Kidney epithelial cell (primary cell): ENCODE measurements around the gene CNPY1. TPM values are rescaled to one million over a fixed set of nuclear protein-coding genes. Genes with fewer than 3 reads are reported as not detected.
A peak's percentile ranks its signal among the peaks of the same experiment; 100 is the strongest.

ENCODE experiments used
- DNase-seq: peaks from one replicate; pipeline ENCODE4 v3.0.0-alpha.2; 2010; ENCODE audit warnings: low read depth
- H3K27me3 ChIP-seq: 2 replicates; pipeline ENCODE4 v1.6.0; 2011; ENCODE audit warnings: low read length; ENCODE audit not compliant: control insufficient read depth, insufficient read depth
- H3K36me3 ChIP-seq: 2 replicates; pipeline ENCODE4 v1.5.1; 2011; ENCODE audit warnings: low read length; ENCODE audit not compliant: control insufficient read depth, insufficient read depth
- H3K4me3 ChIP-seq: 2 replicates; pipeline ENCODE4 v1.5.1; 2011; ENCODE audit warnings: low read depth, mild to moderate bottlenecking, control low read depth, low read length
- total RNA-seq: library from RNA; depleted of rRNA; stranded (reverse); fragments of >200 nt; gene quantifications from 2 replicates; pipeline ENCODE4 v1.2.3, GENCODE V29; 2015
- TF ChIP-seq, protein P1 (sequence below): IDR thresholded peaks from 2 replicates; pipeline ENCODE4 v1.5.1; 2011; ENCODE audit warnings: mild to moderate bottlenecking, moderate library complexity, low read length, control low read depth, inconsistent platforms; ENCODE audit not compliant: insufficient read depth, poor library complexity, severe bottlenecking

The CNPY1 gene
- total RNA-seq, 1 donor from 2014 or later = not detected

DNA sequence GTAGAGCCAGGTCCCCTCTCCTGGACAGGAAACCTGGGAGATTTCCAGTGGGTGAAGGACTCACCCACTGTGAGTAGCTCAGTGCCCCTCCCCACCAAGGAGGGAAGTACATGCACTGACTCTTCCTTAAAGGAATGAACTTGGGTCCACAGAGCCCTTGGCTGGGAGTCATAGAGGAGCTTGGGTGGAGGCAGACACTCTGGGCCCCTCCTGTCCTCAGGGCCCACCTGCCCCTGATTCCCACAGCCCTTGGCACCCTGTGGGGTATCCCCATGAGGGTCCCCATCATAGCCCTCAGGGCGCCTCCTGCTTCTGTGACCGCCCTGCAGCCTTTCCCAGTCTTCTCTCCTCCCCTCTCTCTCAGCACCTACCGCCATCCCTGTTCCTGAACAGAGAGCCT, 84.7 kb downstream of the CNPY1 start:
- DNase-seq = no peak
- H3K27me3 ChIP-seq = peaks cover 85% of the 10 kb centered on the region
- H3K36me3 ChIP-seq = no peaks in the 10 kb centered on the region
- H3K4me3 ChIP-seq = no peak overlapping the region
- TF ChIP-seq, protein P1, sequence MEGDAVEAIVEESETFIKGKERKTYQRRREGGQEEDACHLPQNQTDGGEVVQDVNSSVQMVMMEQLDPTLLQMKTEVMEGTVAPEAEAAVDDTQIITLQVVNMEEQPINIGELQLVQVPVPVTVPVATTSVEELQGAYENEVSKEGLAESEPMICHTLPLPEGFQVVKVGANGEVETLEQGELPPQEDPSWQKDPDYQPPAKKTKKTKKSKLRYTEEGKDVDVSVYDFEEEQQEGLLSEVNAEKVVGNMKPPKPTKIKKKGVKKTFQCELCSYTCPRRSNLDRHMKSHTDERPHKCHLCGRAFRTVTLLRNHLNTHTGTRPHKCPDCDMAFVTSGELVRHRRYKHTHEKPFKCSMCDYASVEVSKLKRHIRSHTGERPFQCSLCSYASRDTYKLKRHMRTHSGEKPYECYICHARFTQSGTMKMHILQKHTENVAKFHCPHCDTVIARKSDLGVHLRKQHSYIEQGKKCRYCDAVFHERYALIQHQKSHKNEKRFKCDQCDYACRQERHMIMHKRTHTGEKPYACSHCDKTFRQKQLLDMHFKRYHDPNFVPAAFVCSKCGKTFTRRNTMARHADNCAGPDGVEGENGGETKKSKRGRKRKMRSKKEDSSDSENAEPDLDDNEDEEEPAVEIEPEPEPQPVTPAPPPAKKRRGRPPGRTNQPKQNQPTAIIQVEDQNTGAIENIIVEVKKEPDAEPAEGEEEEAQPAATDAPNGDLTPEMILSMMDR = no peak

DNA sequence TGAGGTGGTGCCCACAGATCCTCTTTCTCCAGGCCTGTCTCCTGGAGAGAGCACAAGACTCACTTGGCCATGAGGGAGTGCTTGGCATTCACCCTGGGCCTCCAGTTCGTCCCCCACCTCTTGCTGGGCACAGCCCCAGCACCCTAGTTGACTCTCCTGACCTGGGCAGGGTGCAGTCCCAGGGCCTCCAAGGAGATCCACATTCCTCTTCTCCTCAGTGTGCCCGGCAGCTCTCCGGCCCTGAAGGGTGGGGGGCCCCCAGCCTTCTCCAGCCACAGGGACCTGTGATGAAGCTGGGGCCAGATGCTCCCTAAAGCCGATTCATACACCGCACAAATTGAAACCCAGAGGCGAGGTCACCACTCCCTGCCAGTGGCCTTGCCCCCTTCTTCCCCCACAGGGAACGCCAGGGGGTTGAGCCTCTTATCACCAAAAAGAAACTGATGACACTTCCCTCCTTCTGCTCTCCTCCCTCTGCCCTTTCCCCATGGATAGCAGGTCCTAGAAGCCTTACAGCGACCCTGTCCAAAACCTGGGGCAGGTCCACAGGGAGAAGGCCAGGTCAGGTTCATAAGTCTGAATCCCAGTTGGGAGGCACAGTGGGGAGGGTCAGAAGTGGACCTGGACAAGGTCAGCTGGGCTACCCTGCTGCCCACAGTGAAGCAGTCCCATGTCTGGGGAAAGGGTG, 85.3 kb downstream of the CNPY1 start:
- TF ChIP-seq, protein P1 = no peak
- H3K36me3 ChIP-seq = no peaks in the 10 kb centered on the region
- no peak for DNase-seq
- H3K4me3 ChIP-seq = no peak overlapping the region
- peaks cover 85% of the 10 kb centered on the region for H3K27me3 ChIP-seq

GRCh38 chr7:155459700-155460461, 86.5 kb downstream of the CNPY1 start:
- H3K4me3 ChIP-seq = no peak overlapping the region
- H3K36me3 ChIP-seq = no peaks in the 10 kb centered on the region
- DNase-seq = no peak
- H3K27me3 ChIP-seq = peaks cover 85% of the 10 kb centered on the region
- TF ChIP-seq, protein P1 = no peak

DNA sequence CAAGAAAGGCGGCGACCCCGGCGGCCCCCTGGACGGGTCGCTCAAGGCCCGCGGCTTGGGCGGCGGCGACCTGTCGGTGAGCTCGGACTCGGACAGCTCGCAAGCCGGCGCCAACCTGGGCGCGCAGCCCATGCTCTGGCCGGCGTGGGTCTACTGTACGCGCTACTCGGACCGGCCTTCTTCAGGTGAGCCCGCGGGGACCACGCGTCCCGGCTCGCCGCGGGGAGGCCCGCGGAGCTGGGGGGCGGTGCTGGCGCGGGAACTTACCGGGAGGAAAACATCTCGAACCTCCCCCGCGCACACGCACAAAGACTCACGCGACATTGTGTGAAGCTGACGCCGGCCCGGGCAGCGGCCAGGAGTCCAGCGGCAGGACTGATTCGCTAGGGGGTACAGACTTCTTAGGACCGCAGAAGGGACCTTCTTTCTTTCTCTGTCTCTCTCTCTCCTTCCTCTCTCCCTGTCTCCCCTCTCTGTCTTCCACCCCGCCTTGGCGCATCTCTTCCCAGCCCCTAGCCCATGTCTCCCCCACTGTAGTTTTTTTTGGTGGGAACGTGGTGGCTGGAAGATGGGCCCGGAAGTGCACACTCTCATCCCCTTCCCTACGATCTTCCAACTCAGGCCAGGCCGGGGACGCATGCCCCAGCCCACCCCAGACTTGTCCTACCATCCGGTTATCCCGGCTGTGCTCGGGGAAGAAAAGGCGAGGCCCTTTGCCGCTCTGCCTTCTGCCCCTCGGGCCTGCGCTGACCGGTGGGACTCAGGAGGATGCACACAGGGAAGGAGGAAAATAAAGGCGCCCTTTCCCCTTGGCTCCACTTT, 87.3 kb downstream of the CNPY1 start:
- DNase-seq = no peak
- H3K4me3 ChIP-seq = no peak overlapping the region
- TF ChIP-seq, protein P1 = no peak
- no peaks in the 10 kb centered on the region for H3K36me3 ChIP-seq
- peaks cover 89% of the 10 kb centered on the region for H3K27me3 ChIP-seq

DNA sequence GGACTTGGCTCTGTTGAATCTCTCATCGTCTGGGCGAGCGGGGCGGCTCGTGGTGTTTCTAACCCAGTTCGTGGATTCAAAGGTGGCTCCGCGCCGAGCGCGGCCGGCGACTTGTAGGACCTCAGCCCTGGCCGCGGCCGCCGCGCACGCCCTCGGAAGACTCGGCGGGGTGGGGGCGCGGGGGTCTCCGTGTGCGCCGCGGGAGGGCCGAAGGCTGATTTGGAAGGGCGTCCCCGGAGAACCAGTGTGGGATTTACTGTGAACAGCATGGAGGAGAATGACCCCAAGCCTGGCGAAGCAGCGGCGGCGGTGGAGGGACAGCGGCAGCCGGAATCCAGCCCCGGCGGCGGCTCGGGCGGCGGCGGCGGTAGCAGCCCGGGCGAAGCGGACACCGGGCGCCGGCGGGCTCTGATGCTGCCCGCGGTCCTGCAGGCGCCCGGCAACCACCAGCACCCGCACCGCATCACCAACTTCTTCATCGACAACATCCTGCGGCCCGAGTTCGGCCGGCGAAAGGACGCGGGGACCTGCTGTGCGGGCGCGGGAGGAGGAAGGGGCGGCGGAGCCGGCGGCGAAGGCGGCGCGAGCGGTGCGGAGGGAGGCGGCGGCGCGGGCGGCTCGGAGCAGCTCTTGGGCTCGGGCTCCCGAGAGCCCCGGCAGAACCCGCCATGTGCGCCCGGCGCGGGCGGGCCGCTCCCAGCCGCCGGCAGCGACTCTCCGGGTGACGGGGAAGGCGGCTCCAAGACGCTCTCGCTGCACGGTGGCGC, 88.1 kb downstream of the CNPY1 start, which contains the start of gene EN2:
EN2 (plus strand) TSS at position 19 of the 767 bp plus-strand sequence; CDS start at position 268, 249 bp downstream.
- peak within 1 kb of the TSS; percentile 26 for H3K4me3 ChIP-seq
- TF ChIP-seq, protein P1 = no peak

More for the DNA sequence above, 88.1 kb downstream of the CNPY1 start, which contains the start of gene EN2:
- no peak for DNase-seq
- Histone ChIP-seq H3K27me3 (peaks cover 93% of the 10 kb centered on the region), H3K36me3 (no peaks in the 10 kb centered on the region)
